ENCODE data around the gene VAC14. TPM values are rescaled to one million over a fixed set of nuclear protein-coding genes. Genes with fewer than 3 reads are reported as not detected.

The VAC14 gene
- total RNA-seq, 2 experiments from 2014 or later, result 26.7 to 28.0 TPM

Other genes with a start within 250 kb of the VAC14 start
- gene IL34, start 154.6 kb downstream of the VAC14 start, total RNA-seq, result not detected
- gene MTSS2, start 115.1 kb downstream of the VAC14 start, total RNA-seq, result 1 to 10 TPM; 3.3 TPM